ENCODE results near the gene TBX3.

The TBX3 gene

GRCh38 chr12:114682785-114683708, 928 bp downstream of the TBX3 start:
- H3K4me3 ChIP-seq (replicated peaks; ENCODE audit: low read depth, low read length): peak overlapping the region; percentile 99
- peak; percentile 43 for DNase-seq (ENCODE audit: low read depth)
- no peak for TF ChIP-seq CTCF (IDR thresholded peaks at IDR 0.05; ENCODE audit: low read length, missing control alignments)

GRCh38 chr12:114682106-114682784, 1.7 kb downstream of the TBX3 start:
- no peak for DNase-seq (ENCODE audit: low read depth)
- H3K4me3 ChIP-seq (replicated peaks; ENCODE audit: low read depth, low read length): peak overlapping the region; percentile 99
- TF ChIP-seq CTCF (IDR thresholded peaks at IDR 0.05; ENCODE audit: low read length, missing control alignments): no peak

GRCh38 chr12:114681116-114681871, 2.7 kb downstream of the TBX3 start:
- no peak for TF ChIP-seq CTCF (IDR thresholded peaks at IDR 0.05; ENCODE audit: low read length, missing control alignments)
- DNase-seq (ENCODE audit: low read depth): peak; percentile 65
- peak overlapping the region; percentile 99 for H3K4me3 ChIP-seq (replicated peaks; ENCODE audit: low read depth, low read length)

GRCh38 chr12:114680604-114681069, 3.3 kb downstream of the TBX3 start:
- TF ChIP-seq CTCF (IDR thresholded peaks at IDR 0.05; ENCODE audit: low read length, missing control alignments): no peak
- no peak for DNase-seq (ENCODE audit: low read depth)
- H3K4me3 ChIP-seq (replicated peaks; ENCODE audit: low read depth, low read length): peak overlapping the region; percentile 99

- no peak for DNase-seq (ENCODE audit: low read depth)
- no peak for TF ChIP-seq CTCF (IDR thresholded peaks at IDR 0.05; ENCODE audit: low read length, missing control alignments)
- H3K4me3 ChIP-seq (replicated peaks; ENCODE audit: low read depth, low read length): peak overlapping the region; percentile 99
Measured at GRCh38 chr12:114679942-114680341, 4.0 kb downstream of the TBX3 start.

- H3K4me3 ChIP-seq (replicated peaks; ENCODE audit: low read depth, low read length): peak overlapping the region; percentile 99
- TF ChIP-seq CTCF (IDR thresholded peaks at IDR 0.05; ENCODE audit: low read length, missing control alignments): no peak
- DNase-seq (ENCODE audit: low read depth): no peak
Measured at GRCh38 chr12:114679452-114679875, 4.5 kb downstream of the TBX3 start.

Measured in fibroblast of pulmonary artery (primary cell).